ENCODE data around the gene BCAS3. TPM values are rescaled to one million over a fixed set of nuclear protein-coding genes. Genes with fewer than 3 reads are reported as not detected.

BCAS3 gene
- total RNA-seq, 2 donors from 2014 or later = 44.1 to 71.5 TPM

- no peak for DNase-seq
- H3K4me1 ChIP-seq = no peaks in the 10 kb centered on the region
- H3K4me3 ChIP-seq = no peak overlapping the region
- no peaks in the 10 kb centered on the region for H3K27me3 ChIP-seq
- ATAC-seq = no peak
- TF ChIP-seq POLR2A (IDR thresholded peaks at IDR 0.05) (no peak), CTCF (IDR thresholded peaks at IDR 0.05) (no peak)
- peaks cover 7 to 8% of the 10 kb centered on the region in 2 donors for H3K36me3 ChIP-seq (replicated peaks in 1 of 2; ENCODE audit: insufficient read depth in 1 of 2, low read depth in 2 of 2)
- H3K27ac ChIP-seq = no peak overlapping the region
- intact Hi-C loops (cut with DNase I) = no loop called here
- 90 to 92% methylated on average over 2 of the region's 2 CpGs for WGBS, 2 donors
- H3K9me3 ChIP-seq = no peaks in the 10 kb centered on the region
Measured at GRCh38 chr17:60652454-60653247, 25.0 kb upstream of the BCAS3 start.

DNA sequence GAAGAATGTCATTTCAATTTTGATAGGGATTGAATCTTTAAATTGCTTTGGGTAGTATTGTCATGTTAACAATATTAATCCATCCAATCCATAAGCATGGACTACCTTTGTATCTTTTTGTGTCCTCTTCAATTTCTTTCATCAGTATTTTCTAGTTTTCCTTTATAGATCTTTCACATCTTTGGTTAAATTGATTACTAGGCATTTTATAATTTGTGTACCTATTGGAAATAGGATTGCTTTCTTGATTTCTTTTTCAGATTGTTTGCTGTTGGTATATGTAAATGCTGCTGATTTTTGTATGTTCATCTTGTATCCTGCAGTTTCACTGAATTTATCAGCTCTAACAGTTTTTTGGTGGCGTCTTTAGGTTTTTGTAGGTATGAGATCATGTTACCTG, 24.1 kb upstream of the BCAS3 start:
- Histone ChIP-seq H3K27ac (no peak overlapping the region), H3K4me1 (no peaks in the 10 kb centered on the region), H3K4me3 (no peak overlapping the region), H3K27me3 (no peaks in the 10 kb centered on the region), H3K36me3 (replicated peaks in 1 of 2; ENCODE audit: insufficient read depth in 1 of 2, low read depth in 2 of 2) (peaks cover 4 to 7% of the 10 kb centered on the region in 2 donors), H3K9me3 (no peaks in the 10 kb centered on the region)
- intact Hi-C loops (cut with DNase I) = no loop called here
- TF ChIP-seq POLR2A (IDR thresholded peaks at IDR 0.05) (no peak), CTCF (IDR thresholded peaks at IDR 0.05) (no peak)
- 94 to 100% methylated on average over 1 of the region's 1 CpG for WGBS, 2 donors
- DNase-seq = no peak
- no peak for ATAC-seq

DNA sequence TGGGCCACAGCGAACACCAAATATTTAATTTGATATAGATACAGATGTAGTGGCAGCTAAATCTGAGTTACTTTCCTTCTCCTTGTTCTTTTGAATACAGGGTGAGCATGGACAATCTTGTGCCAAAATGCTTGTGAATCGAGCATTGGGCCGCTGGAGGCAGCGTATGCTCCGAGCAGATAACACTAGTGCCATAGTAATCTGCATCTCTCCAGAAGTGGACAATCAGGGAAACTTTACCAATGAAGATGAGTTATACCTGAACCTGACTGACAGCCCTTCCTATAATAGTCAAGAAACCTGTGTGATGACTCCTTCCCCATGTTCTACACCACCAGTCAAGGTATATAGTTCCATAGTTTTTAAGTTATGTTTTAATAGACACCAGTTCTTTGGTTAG, 21.2 kb upstream of the BCAS3 start:
- Histone ChIP-seq H3K4me1 (no peaks in the 10 kb centered on the region), H3K27me3 (no peaks in the 10 kb centered on the region), H3K4me3 (no peak overlapping the region), H3K27ac (no peak overlapping the region), H3K36me3 (replicated peaks in 1 of 2; ENCODE audit: insufficient read depth in 1 of 2, low read depth in 2 of 2) (peaks cover 0 to 7% of the 10 kb centered on the region in 2 donors), H3K9me3 (no peaks in the 10 kb centered on the region)
- DNase-seq (no peak), ATAC-seq (no peak)
- no peak for TF ChIP-seq POLR2A (IDR thresholded peaks at IDR 0.05)
- TF ChIP-seq CTCF (IDR thresholded peaks at IDR 0.05) = no peak
- intact Hi-C loops (cut with DNase I) = no loop called here
- 91 to 96% methylated on average over 5 of the region's 5 CpGs for WGBS, 2 donors

- TF ChIP-seq CTCF (IDR thresholded peaks at IDR 0.05) = no peak
- no peak for TF ChIP-seq POLR2A (IDR thresholded peaks at IDR 0.05)
- ATAC-seq (no peak), DNase-seq (no peak)
- Histone ChIP-seq H3K4me1 (no peaks in the 10 kb centered on the region), H3K9me3 (no peaks in the 10 kb centered on the region), H3K36me3 (replicated peaks in 1 of 2; ENCODE audit: insufficient read depth in 1 of 2, low read depth in 2 of 2) (peaks cover 0 to 7% of the 10 kb centered on the region in 2 donors), H3K27me3 (no peaks in the 10 kb centered on the region), H3K27ac (no peak overlapping the region), H3K4me3 (no peak overlapping the region)
- 69 to 80% methylated on average over 1 of the region's 1 CpG for WGBS, 2 donors
- intact Hi-C loops (cut with DNase I) = no loop called here
Measured at GRCh38 chr17:60659156-60659555, 18.5 kb upstream of the BCAS3 start.

DNA sequence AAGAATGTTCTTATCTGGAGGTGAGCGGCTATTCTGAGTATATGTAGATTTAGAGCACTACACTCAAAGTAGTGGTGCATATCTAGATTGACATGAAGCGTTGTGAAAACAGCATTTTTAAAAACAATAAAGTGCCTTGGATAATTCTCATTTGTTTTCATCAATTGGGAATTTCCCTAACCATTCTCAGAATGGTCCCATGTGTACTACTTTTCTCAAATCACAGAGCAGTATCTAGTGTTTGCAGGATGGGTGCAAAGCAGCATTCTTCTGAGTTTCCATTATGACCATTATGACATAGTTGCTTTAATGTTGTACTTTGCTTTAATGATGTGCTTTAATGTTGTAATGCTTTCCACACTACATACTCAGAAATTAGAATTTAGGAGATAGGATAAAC, 16.2 kb upstream of the BCAS3 start:
- intact Hi-C loops (cut with DNase I) = no loop called here
- Histone ChIP-seq H3K27ac (no peak overlapping the region), H3K4me1 (no peaks in the 10 kb centered on the region), H3K9me3 (no peaks in the 10 kb centered on the region), H3K27me3 (no peaks in the 10 kb centered on the region), H3K4me3 (no peak overlapping the region), H3K36me3 (replicated peaks in 1 of 2; ENCODE audit: insufficient read depth in 1 of 2, low read depth in 2 of 2) (peaks cover 2 to 5% of the 10 kb centered on the region in 2 donors)
- DNase-seq (no peak), ATAC-seq (no peak)
- TF ChIP-seq POLR2A (IDR thresholded peaks at IDR 0.05) = no peak
- no peak for TF ChIP-seq CTCF (IDR thresholded peaks at IDR 0.05)
- 87 to 96% methylated on average over 2 of the region's 2 CpGs for WGBS, 2 donors

Data from body of pancreas (tissue), 4 donors.